GM10266 (cell line): ENCODE results near the gene SEC24C.
A peak's percentile ranks its signal among the peaks of the same experiment; 100 is the strongest.

Source experiments
- DNase-seq: peaks from one replicate; pipeline ENCODE4 v3.0.0; 2012; ENCODE audit errors: extremely low spot score
- CTCF ChIP-seq: IDR thresholded peaks from 2 replicates; pipeline ENCODE4 v1.5.1; 2012; ENCODE audit warnings: mild to moderate bottlenecking, low read depth; ENCODE audit not compliant: control insufficient read depth, insufficient read depth; ENCODE audit errors: missing control alignments

SEC24C gene

GRCh38 chr10:73810358-73810734 lies 66.2 kb downstream of the SEC24C start:
- no peak for DNase-seq
- no peak for TF ChIP-seq CTCF

GRCh38 chr10:73810735-73811465 lies 66.7 kb downstream of the SEC24C start:
- no peak for TF ChIP-seq CTCF
- DNase-seq: no peak

GRCh38 chr10:73812657-73813056 lies 68.5 kb downstream of the SEC24C start:
- no peak for DNase-seq

GRCh38 chr10:73813333-73813732 lies 69.2 kb downstream of the SEC24C start:
- no peak for DNase-seq
- TF ChIP-seq CTCF: no peak

More at GRCh38 chr10:73812657-73813056, 68.5 kb downstream of the SEC24C start:
- no peak for TF ChIP-seq CTCF

- TF ChIP-seq CTCF: no peak
- no peak for DNase-seq
Observed at GRCh38 chr10:73814276-73814895, 70.2 kb downstream of the SEC24C start.

GRCh38 chr10:73814896-73815718 lies 70.9 kb downstream of the SEC24C start:
- TF ChIP-seq CTCF: no peak
- peak; percentile 52 for DNase-seq

GRCh38 chr10:73815719-73816030 lies 71.5 kb downstream of the SEC24C start:
- no peak for DNase-seq
- TF ChIP-seq CTCF: no peak
